Naive thymus-derived CD8-positive, alpha-beta T cell (primary cell): ENCODE results near the gene ZNF641. TPM values are rescaled to one million over a fixed set of nuclear protein-coding genes. Genes with fewer than 3 reads are reported as not detected.

Experiments used
- ATAC-seq, 2 donors: fragments of 150-1000 bp; cut with Tn5 transposase in 1 of 2; sonication (Bioruptor Pico), chemical (Tn5 transposase) in 1 of 2; 1 replicate in 1 of 2; 2 replicates in 1 of 2; pipeline ENCODE4 v1.10.0; 2021; ENCODE audit warnings: mild to moderate bottlenecking in 2 of 2, moderate library complexity in 2 of 2
- POLR2A ChIA-PET: fragments of 350-600 bp; sonication (Branson Sonifier 250); formaldehyde crosslinking; loops from one replicate; lab custom pipeline; 2021; ENCODE audit warnings: antibody characterized with exemption; lab: Charles Lee
- DNase-seq, 10 donors: peaks; one replicate each; pipeline versions ENCODE4 v3.0.0 to v3.0.0-alpha.2; 2020 to 2022
- H3K27ac Mint-ChIP-seq, 10 donors: one replicate each; pipeline ENCODE4 v1.8.0; 2020 to 2022; ENCODE audit warnings: mild to moderate bottlenecking in 10 of 10, mixed read lengths in 10 of 10, moderate library complexity in 4 of 10, inconsistent platforms in 1 of 10
- H3K27me3 Mint-ChIP-seq, 5 donors: one replicate each; pipeline ENCODE4 v1.8.0; 2021 to 2022; ENCODE audit warnings: mixed read lengths in 5 of 5
- H3K36me3 Mint-ChIP-seq, 3 donors: one replicate each; pipeline ENCODE4 v1.8.0; 2020 to 2022; ENCODE audit warnings: mixed read lengths in 3 of 3, mild to moderate bottlenecking in 2 of 3, inconsistent platforms in 1 of 3
- H3K4me1 Mint-ChIP-seq, 4 donors: one replicate each; pipeline ENCODE4 v1.8.0; 2021 to 2022; ENCODE audit warnings: mixed read lengths in 4 of 4
- H3K4me3 Mint-ChIP-seq, 10 donors: one replicate each; pipeline ENCODE4 v1.8.0; 2020 to 2022; ENCODE audit warnings: mild to moderate bottlenecking in 10 of 10, mixed read lengths in 10 of 10, moderate library complexity in 6 of 10, inconsistent platforms in 1 of 10
- H3K9me3 Mint-ChIP-seq, 9 donors: one replicate each; pipeline ENCODE4 v1.8.0; 2020 to 2022; ENCODE audit warnings: mixed read lengths in 9 of 9, mild to moderate bottlenecking in 3 of 9, inconsistent platforms in 1 of 9, moderate library complexity in 1 of 9
- polyA plus RNA-seq, 3 donors: library from polyadenylated mRNA; unstranded; fragments of 300-500 nt; fragmentation: Illumina TruSeq; gene quantifications; one replicate each; pipeline ENCODE4 v1.2.3, GENCODE V29; 2021
- total RNA-seq, 8 experiments: library from RNA in 2 of 8; stranded (reverse) in 2 of 8; gene quantifications; one replicate each; pipeline ENCODE4 v1.2.3 and lab custom pipeline; 2021 to 2026

The ZNF641 gene
- total and polyA plus RNA-seq, 5 experiments from 2014 or later, result 10.4 to 40.8 (median 15.8) TPM

DNA sequence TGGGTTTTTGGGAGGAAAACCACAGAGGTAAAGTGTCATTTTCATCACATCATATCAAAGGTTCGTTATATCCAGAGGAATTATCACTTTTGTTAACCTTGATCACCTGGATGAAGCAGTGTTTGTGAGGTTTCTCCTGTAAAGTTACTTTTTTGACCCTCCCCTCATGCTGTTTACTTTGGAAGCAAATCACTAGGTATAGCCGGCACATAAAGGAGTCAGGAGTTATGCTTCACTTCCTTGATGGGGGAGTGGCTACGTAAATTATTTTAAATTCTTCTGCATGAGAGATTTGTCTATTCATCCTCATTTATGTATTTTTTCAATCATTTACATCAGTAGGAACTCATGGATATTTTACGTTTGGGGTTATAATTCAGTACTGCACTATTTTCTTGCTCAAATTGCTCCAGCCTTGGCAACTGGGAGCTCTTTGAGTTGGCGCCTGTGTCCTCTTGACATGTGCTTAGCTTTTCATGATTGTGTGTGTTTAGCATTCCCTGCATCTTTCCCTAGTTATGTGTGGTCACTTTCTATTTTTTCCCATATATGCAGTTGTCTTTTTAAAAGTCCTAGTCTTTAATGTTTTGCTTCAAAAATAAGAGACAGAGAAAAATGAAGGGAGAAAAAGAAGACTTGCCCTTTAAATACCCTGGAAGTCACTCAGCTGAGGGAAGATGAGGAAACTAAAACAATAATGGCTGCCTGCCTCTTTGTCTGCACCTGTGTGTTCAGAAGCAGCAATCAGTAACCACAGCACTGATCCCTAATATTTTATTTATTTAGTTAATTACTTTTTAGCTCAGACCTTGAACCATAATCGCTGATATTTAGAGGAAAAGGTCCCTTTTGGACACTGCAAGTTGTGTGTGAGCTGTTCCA, 62.1 kb downstream of the ZNF641 start:
- POLR2A ChIA-PET, result interaction anchor here (0.6 to 1.0 kb wide), 2 partner anchors 9 to 66 kb away, joined by 3 read pairs; no protein-coding TSS in a partner anchor
- peaks cover 0 to 2% (median 0%) of the 10 kb centered on the region in 3 donors for H3K36me3 Mint-ChIP-seq
- H3K27me3 Mint-ChIP-seq, result peaks cover 0 to 7% (median 0%) of the 10 kb centered on the region in 5 donors
- DNase-seq (no peak), ATAC-seq (no peak)
- no peak overlapping the region for H3K4me3 Mint-ChIP-seq
- H3K4me1 Mint-ChIP-seq, result peaks cover 9 to 20% (median 17%) of the 10 kb centered on the region in 4 donors
- peaks cover 0 to 9% (median 0%) of the 10 kb centered on the region in 9 donors for H3K9me3 Mint-ChIP-seq
- H3K27ac Mint-ChIP-seq, result no peak overlapping the region

Other genes with a start within 250 kb of the ZNF641 start
- 10 to 100 TPM; 29.1 to 37.0 TPM for gene SENP1, start 244.8 kb downstream of the ZNF641 start, total RNA-seq
- gene SENP1, start 244.8 kb downstream of the ZNF641 start, polyA plus RNA-seq, result 10 to 100 TPM in 2 of 3 donors, 1 to 10 TPM in 1; 9.9 to 11.9 (median 10.2) TPM
- gene PFKM, start 231.6 kb downstream of the ZNF641 start, total RNA-seq, result 10 to 100 TPM; 14.4 to 16.1 TPM
- 1 to 10 TPM; 4.5 to 8.4 (median 4.6) TPM for gene PFKM, start 231.6 kb downstream of the ZNF641 start, polyA plus RNA-seq
- gene ASB8, start 193.4 kb downstream of the ZNF641 start, total RNA-seq, result 10 to 100 TPM; 71.0 to 81.0 TPM
- 10 to 100 TPM; 61.2 to 75.6 (median 64.4) TPM for gene ASB8, start 193.4 kb downstream of the ZNF641 start, polyA plus RNA-seq
- gene CCDC184, start 167.3 kb downstream of the ZNF641 start, total RNA-seq, result not detected
- under 1 TPM in 2 of 3 donors, not detected in 1; 0.11 to 0.13 TPM for gene CCDC184, start 167.3 kb downstream of the ZNF641 start, polyA plus RNA-seq
- not detected for gene OR10AD1, start 147.6 kb downstream of the ZNF641 start, total RNA-seq
- gene OR10AD1, start 147.6 kb downstream of the ZNF641 start, polyA plus RNA-seq, result not detected
- gene ANP32D, start 121.6 kb upstream of the ZNF641 start, total RNA-seq, result not detected
- not detected for gene ANP32D, start 121.6 kb upstream of the ZNF641 start, polyA plus RNA-seq
- not detected for gene C12orf54, start 131.6 kb upstream of the ZNF641 start, total RNA-seq
- gene C12orf54, start 131.6 kb upstream of the ZNF641 start, polyA plus RNA-seq, result not detected
- gene OR8S1, start 174.7 kb upstream of the ZNF641 start, total RNA-seq, result not detected
- not detected for gene OR8S1, start 174.7 kb upstream of the ZNF641 start, polyA plus RNA-seq
- not detected for gene LALBA, start 219.1 kb upstream of the ZNF641 start, total RNA-seq
- gene LALBA, start 219.1 kb upstream of the ZNF641 start, polyA plus RNA-seq, result not detected